ENCODE measurements around the gene DAB2IP.

The DAB2IP gene

DNA sequence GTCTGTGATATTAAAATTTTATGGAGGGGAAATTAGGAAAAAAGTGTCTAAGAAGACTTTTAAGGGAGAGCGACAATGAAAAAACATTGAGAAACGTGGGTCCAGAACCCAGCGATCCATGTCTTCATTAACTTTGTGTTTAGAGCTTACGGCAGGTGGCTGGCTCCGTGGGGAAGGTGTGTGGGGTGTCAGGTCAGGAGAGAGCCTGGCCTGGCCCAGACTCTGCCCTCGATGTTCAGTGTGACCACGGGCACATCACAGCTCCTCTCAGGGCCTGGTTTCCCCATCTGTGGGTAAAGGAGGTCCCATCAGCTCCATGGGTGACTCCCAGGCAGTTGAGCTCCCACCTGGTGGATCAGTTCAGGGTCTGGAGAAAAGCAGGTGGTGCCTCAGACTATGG is 22.1 kb downstream of the DAB2IP start:
- no peak for DNase-seq (ENCODE audit: low read depth, low spot score)
- TF ChIP-seq, protein P1, sequence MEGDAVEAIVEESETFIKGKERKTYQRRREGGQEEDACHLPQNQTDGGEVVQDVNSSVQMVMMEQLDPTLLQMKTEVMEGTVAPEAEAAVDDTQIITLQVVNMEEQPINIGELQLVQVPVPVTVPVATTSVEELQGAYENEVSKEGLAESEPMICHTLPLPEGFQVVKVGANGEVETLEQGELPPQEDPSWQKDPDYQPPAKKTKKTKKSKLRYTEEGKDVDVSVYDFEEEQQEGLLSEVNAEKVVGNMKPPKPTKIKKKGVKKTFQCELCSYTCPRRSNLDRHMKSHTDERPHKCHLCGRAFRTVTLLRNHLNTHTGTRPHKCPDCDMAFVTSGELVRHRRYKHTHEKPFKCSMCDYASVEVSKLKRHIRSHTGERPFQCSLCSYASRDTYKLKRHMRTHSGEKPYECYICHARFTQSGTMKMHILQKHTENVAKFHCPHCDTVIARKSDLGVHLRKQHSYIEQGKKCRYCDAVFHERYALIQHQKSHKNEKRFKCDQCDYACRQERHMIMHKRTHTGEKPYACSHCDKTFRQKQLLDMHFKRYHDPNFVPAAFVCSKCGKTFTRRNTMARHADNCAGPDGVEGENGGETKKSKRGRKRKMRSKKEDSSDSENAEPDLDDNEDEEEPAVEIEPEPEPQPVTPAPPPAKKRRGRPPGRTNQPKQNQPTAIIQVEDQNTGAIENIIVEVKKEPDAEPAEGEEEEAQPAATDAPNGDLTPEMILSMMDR (IDR thresholded peaks at IDR 0.05; ENCODE audit: low read depth, low read length) = no peak
- in situ Hi-C loops (cut with HindIII; ENCODE audit: low sequenced_read_pairs) = no loop called here
- H3K4me3 ChIP-seq (ENCODE audit: low read depth, low read length) = no peak overlapping the region

- H3K4me3 ChIP-seq (ENCODE audit: low read depth, low read length) = no peak overlapping the region
- TF ChIP-seq, protein P1 (IDR thresholded peaks at IDR 0.05; ENCODE audit: low read depth, low read length) = no peak
- no peak for DNase-seq (ENCODE audit: low read depth, low spot score)
- in situ Hi-C loops (cut with HindIII; ENCODE audit: low sequenced_read_pairs) = no loop called here
Observed at GRCh38 chr9:121674017-121674416, 22.6 kb downstream of the DAB2IP start.

DNA sequence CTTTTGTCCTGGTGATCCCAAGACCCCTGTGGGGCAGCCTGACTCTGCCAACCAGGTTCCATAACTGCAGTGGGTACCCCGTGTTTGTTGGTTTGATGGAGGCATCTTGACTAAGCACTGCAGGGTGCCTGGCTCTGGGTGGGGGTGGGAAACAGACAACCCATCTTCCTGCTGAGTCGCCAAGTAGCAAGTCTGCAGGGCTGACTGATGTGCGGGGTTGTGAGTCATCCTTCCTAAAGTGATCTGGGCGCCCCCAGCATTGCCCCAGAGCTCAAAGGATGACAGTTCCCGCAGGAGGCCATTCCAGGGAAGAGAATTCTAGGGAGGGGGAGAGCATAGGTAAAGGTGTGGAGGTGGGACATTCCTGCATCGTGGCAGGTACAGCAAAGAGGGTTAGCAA is 23.5 kb downstream of the DAB2IP start:
- TF ChIP-seq, protein P1 (IDR thresholded peaks at IDR 0.05; ENCODE audit: low read depth, low read length) = no peak
- DNase-seq (ENCODE audit: low read depth, low spot score) = peak; percentile 43
- in situ Hi-C loops (cut with HindIII; ENCODE audit: low sequenced_read_pairs) = no loop called here
- H3K4me3 ChIP-seq (ENCODE audit: low read depth, low read length) = no peak overlapping the region

GRCh38 chr9:121675381-121675780 is 23.9 kb downstream of the DAB2IP start:
- no peak for DNase-seq (ENCODE audit: low read depth, low spot score)
- TF ChIP-seq, protein P1 (IDR thresholded peaks at IDR 0.05; ENCODE audit: low read depth, low read length) = no peak
- no peak overlapping the region for H3K4me3 ChIP-seq (ENCODE audit: low read depth, low read length)
- in situ Hi-C loops (cut with HindIII; ENCODE audit: low sequenced_read_pairs) = no loop called here

GRCh38 chr9:121675969-121676822 is 24.8 kb downstream of the DAB2IP start:
- in situ Hi-C loops (cut with HindIII; ENCODE audit: low sequenced_read_pairs) = no loop called here
- TF ChIP-seq, protein P1 (IDR thresholded peaks at IDR 0.05; ENCODE audit: low read depth, low read length) = no peak
- no peak for DNase-seq (ENCODE audit: low read depth, low spot score)
- H3K4me3 ChIP-seq (ENCODE audit: low read depth, low read length) = no peak overlapping the region

DNA sequence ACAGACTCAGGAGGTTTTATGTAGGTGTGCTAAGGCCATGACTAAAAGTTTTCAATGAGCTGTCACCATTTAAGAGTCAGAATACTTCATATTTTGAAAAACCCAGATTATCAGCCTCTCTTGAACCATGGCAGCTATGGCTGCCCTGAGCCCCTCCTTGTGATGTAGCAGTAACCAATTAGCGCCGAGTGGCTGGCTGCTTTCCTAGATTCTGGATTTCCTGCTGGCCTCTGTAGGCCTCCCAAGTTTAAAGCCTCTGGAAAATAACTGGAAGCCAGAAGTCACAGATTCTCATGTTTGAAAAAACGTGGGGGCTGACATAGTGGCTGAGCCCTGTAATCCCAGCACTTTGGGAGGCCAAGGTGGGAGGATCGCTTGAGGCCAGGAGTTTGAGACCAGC is 25.5 kb downstream of the DAB2IP start:
- no peak overlapping the region for H3K4me3 ChIP-seq (ENCODE audit: low read depth, low read length)
- TF ChIP-seq, protein P1 (IDR thresholded peaks at IDR 0.05; ENCODE audit: low read depth, low read length) = no peak
- in situ Hi-C loops (cut with HindIII; ENCODE audit: low sequenced_read_pairs) = no loop called here
- no peak for DNase-seq (ENCODE audit: low read depth, low spot score)

All from astrocyte of the spinal cord (primary cell).